Gastroesophageal sphincter (tissue), 4 donors: ENCODE measurements around the gene THSD4. TPM values are rescaled to one million over a fixed set of nuclear protein-coding genes. Genes with fewer than 3 reads are reported as not detected.

ENCODE experiments used
- ATAC-seq: fragments of 150-250 bp; one replicate; pipeline ENCODE4 v1.9.1; 2016; ENCODE audit warnings: mild to moderate bottlenecking, moderate library complexity
- H3K27ac ChIP-seq, 4 donors: fragments of 200-600 bp; sonication (generic) in 3 of 4; 1 replicate in 3 of 4; 2 replicates in 1 of 4; pipeline ENCODE4 v1.5.1; 2016 to 2019
- H3K27me3 ChIP-seq: fragments of 200-600 bp; sonication (generic); one replicate; pipeline ENCODE4 v1.5.1; 2019
- H3K36me3 ChIP-seq, 2 donors: fragments of 200-600 bp; sonication (generic); one replicate each; pipeline ENCODE4 v1.5.1; 2019; ENCODE audit warnings: control low read depth in 1 of 2
- H3K4me1 ChIP-seq, 3 donors: fragments of 200-600 bp; sonication (generic); 1 replicate in 2 of 3; 2 replicates in 1 of 3; pipeline ENCODE4 v1.5.1; 2016 to 2019; ENCODE audit warnings: control low read depth in 2 of 3
- H3K4me3 ChIP-seq, 2 donors: fragments of 200-600 bp; sonication (generic); one replicate each; pipeline ENCODE4 v1.5.1; 2019; ENCODE audit warnings: mild to moderate bottlenecking in 1 of 2, moderate library complexity in 1 of 2
- H3K9me3 ChIP-seq, 3 donors: fragments of 200-600 bp; sonication (generic); one replicate each; pipeline ENCODE4 v1.5.1; 2017 to 2019; ENCODE audit warnings: control low read depth in 2 of 3
- CTCF ChIP-seq, 4 experiments: fragments of 200-600 bp in 2 of 4; fragments of 450-650 bp in 2 of 4; sonication (generic) in 1 of 4; IDR thresholded peaks; one replicate each; pipeline ENCODE4 v1.5.1; 2017 to 2019; ENCODE audit warnings: antibody characterized with exemption in 4 of 4, mild to moderate bottlenecking in 2 of 4, moderate library complexity in 2 of 4
- EP300 ChIP-seq: sonication (generic); formaldehyde crosslinking; IDR thresholded peaks from one replicate; pipeline ENCODE4 v1.6.1; 2017; ENCODE audit warnings: antibody characterized with exemption, mild to moderate bottlenecking
- POLR2A ChIP-seq, 2 donors: fragments of 450-650 bp; IDR thresholded peaks; one replicate each; pipeline ENCODE4 v1.6.1; 2017; ENCODE audit warnings: antibody characterized with exemption in 2 of 2, mild to moderate bottlenecking in 2 of 2, moderate library complexity in 1 of 2
- POLR2AphosphoS5 ChIP-seq: sonication (generic); formaldehyde crosslinking; IDR thresholded peaks from one replicate; pipeline ENCODE4 v1.6.1; 2017; ENCODE audit warnings: antibody characterized with exemption
- WGBS, 2 donors: methylation state at CpG; one replicate each; pipeline ENCODE4 v1.1.5; 2018; ENCODE audit warnings: low coverage in 1 of 2; 5-methylcytosine and 5-hydroxymethylcytosine counted together
- total RNA-seq, 4 donors: library from RNA; depleted of rRNA; stranded (reverse); fragments of >200 nt; gene quantifications; one replicate each; pipeline ENCODE4 v1.1.0, GENCODE V29; 2016

The THSD4 gene
- total RNA-seq, 4 donors from 2014 or later, result 4.6 to 28.5 (median 17.6) TPM

- ATAC-seq, result peak; percentile 70
- TF ChIP-seq POLR2AphosphoS5, result peak; percentile 35
- no peak for TF ChIP-seq POLR2A (IDR thresholded peaks at IDR 0.05)
- Histone ChIP-seq H3K27ac (peak overlapping the region in 1 of 4 donors; percentile 46), H3K9me3 (no peaks in the 10 kb centered on the region), H3K27me3 (no peaks in the 10 kb centered on the region), H3K36me3 (no peaks in the 10 kb centered on the region), H3K4me3 (no peak overlapping the region), H3K4me1 (peaks cover 0 to 25% (median 0%) of the 10 kb centered on the region in 3 donors)
- 37 to 70% methylated on average over 5 of the region's 6 CpGs for WGBS, 2 donors
Observed at GRCh38 chr15:71294911-71295602, 179.8 kb downstream of the THSD4 start.

DNA sequence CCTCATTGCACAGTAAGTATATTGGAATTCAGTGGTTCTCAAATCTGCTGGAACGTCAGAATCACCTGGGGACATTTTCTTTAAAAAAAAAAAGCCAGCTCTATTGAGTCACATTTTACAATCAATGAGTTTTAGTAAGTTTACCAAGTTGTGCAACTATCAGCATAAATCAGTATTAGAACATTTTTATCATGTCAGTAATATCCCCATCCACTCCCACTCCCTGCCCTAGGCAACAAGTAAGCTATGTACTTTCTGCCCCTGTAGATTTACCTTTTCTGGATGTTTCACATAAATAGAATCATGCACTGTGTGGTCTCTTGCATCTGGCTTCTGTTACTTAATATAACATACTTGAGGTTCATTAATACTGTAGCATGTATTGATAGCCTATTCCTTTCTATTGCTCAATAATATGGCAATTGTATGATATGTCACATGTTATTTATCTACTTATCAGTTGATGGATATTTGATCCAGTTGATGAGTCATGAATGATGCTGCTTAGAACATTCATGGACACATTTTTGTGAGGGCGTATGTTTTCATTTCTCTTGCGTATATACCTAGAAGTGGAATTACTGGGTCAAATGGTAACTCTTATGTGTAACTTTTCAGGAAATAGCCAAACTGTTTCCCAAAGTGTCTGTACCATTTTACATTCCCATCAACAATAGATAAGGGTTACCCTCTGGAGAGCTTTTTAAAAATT, 180.5 kb downstream of the THSD4 start:
- Histone ChIP-seq H3K27me3 (no peaks in the 10 kb centered on the region), H3K27ac (peak overlapping the region in 1 of 4 donors; percentile 7), H3K36me3 (no peaks in the 10 kb centered on the region), H3K9me3 (no peaks in the 10 kb centered on the region), H3K4me3 (no peak overlapping the region), H3K4me1 (peaks cover 0 to 32% (median 0%) of the 10 kb centered on the region in 3 donors)
- 41 to 48% methylated on average over 3 of the region's 3 CpGs for WGBS, 2 donors
- TF ChIP-seq POLR2A (IDR thresholded peaks at IDR 0.05) (no peak), CTCF (IDR thresholded peaks at IDR 0.05) (no peak), POLR2AphosphoS5 (no peak), EP300 (no peak)
- ATAC-seq, result peak; percentile 11

GRCh38 chr15:71296315-71296679, 181.0 kb downstream of the THSD4 start:
- Histone ChIP-seq H3K4me3 (no peak overlapping the region), H3K36me3 (no peaks in the 10 kb centered on the region), H3K9me3 (no peaks in the 10 kb centered on the region), H3K27me3 (no peaks in the 10 kb centered on the region), H3K27ac (peak overlapping the region in 1 of 4 donors; percentile 7), H3K4me1 (peaks cover 0 to 37% (median 0%) of the 10 kb centered on the region in 3 donors)
- 55 to 96% methylated on average over 2 to 8 of the region's 8 CpGs for WGBS, 2 donors
- no peak for ATAC-seq
- TF ChIP-seq EP300, result no peak
- no peak for TF ChIP-seq CTCF (IDR thresholded peaks at IDR 0.05)
- no peak for TF ChIP-seq POLR2AphosphoS5
- TF ChIP-seq POLR2A (IDR thresholded peaks at IDR 0.05), result no peak

DNA sequence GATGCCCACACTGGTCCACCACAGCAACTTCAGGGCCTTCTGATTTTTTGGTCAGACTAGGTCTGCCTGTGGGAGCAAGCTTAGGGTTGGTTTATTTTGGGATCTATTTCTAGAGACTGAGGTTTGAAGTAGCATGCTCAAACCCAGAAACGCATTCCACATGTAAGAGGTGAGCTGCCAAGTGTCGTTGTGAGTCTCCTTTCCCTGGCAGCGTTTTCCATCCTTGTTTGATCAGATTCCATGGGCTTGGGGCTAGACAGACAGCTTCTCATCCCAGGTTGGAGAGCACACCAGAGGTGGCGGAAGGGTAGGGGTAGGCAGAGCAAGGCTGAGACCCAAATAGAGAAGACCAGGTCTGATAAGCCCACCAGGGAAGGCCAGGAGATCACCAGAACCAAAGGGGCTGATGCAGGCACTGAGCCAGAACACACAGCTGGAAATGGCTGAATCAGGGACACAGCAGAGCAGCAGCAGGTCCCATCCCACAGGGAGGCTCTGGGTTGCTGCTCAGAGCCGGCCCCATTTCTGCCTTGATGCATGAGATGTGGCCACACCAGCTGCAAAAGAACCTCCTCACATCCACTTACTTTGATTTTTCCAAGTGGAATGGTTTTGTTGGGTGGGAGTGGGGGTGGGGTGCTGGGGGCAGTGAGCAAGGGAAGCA, 186.8 kb downstream of the THSD4 start:
- H3K4me1 ChIP-seq, result peaks cover 0 to 42% (median 19%) of the 10 kb centered on the region in 3 donors

More for the DNA sequence above, 186.8 kb downstream of the THSD4 start:
- Histone ChIP-seq H3K4me3 (no peak overlapping the region), H3K9me3 (no peaks in the 10 kb centered on the region), H3K27me3 (no peaks in the 10 kb centered on the region), H3K27ac (peak overlapping the region in 3 of 4 donors; percentile 70 to 77 (median 70)), H3K36me3 (no peaks in the 10 kb centered on the region)
- peak; percentile 19 for ATAC-seq
- TF ChIP-seq CTCF (IDR thresholded peaks at IDR 0.05), result no peak
- TF ChIP-seq POLR2AphosphoS5, result no peak
- no peak for TF ChIP-seq EP300
- TF ChIP-seq POLR2A (IDR thresholded peaks at IDR 0.05), result no peak
- no CpG with 5 or more reads among the region's 5 CpGs for WGBS, 2 donors
